GM12801 (cell line): ENCODE data around the gene LYSMD2.

Source experiments
- TF ChIP-seq, protein P1 (sequence below): IDR thresholded peaks from one replicate; pipeline ENCODE4 v1.5.1; 2011; ENCODE audit warnings: control low read depth; ENCODE audit not compliant: insufficient read length; ENCODE audit errors: extremely low read depth

The LYSMD2 gene

GRCh38 chr15:51726302-51727073 is 11.0 kb downstream of the LYSMD2 start:
- TF ChIP-seq, protein P1, sequence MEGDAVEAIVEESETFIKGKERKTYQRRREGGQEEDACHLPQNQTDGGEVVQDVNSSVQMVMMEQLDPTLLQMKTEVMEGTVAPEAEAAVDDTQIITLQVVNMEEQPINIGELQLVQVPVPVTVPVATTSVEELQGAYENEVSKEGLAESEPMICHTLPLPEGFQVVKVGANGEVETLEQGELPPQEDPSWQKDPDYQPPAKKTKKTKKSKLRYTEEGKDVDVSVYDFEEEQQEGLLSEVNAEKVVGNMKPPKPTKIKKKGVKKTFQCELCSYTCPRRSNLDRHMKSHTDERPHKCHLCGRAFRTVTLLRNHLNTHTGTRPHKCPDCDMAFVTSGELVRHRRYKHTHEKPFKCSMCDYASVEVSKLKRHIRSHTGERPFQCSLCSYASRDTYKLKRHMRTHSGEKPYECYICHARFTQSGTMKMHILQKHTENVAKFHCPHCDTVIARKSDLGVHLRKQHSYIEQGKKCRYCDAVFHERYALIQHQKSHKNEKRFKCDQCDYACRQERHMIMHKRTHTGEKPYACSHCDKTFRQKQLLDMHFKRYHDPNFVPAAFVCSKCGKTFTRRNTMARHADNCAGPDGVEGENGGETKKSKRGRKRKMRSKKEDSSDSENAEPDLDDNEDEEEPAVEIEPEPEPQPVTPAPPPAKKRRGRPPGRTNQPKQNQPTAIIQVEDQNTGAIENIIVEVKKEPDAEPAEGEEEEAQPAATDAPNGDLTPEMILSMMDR: no peak

- TF ChIP-seq, protein P1: no peak
Measured at GRCh38 chr15:51724673-51725072, 12.8 kb downstream of the LYSMD2 start.

DNA sequence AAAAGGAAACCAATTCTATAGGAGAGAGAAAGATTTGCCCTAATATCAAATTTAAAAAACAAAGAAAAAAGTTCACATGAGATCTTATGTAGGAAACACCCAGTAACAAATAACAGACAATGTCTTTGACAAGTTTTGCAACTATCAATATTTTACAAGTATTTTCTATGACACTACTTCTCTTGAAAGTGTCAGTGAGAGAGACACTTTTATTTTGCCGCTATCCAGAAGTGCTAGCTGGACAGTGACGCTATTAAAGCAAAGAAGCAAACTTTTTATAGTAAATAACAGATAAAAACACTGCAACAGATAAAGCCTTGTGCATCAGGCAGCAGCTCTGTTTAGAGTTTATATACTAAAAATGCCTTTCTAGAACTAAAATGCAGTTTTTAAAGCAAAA is 13.3 kb downstream of the LYSMD2 start:
- TF ChIP-seq, protein P1: no peak

DNA sequence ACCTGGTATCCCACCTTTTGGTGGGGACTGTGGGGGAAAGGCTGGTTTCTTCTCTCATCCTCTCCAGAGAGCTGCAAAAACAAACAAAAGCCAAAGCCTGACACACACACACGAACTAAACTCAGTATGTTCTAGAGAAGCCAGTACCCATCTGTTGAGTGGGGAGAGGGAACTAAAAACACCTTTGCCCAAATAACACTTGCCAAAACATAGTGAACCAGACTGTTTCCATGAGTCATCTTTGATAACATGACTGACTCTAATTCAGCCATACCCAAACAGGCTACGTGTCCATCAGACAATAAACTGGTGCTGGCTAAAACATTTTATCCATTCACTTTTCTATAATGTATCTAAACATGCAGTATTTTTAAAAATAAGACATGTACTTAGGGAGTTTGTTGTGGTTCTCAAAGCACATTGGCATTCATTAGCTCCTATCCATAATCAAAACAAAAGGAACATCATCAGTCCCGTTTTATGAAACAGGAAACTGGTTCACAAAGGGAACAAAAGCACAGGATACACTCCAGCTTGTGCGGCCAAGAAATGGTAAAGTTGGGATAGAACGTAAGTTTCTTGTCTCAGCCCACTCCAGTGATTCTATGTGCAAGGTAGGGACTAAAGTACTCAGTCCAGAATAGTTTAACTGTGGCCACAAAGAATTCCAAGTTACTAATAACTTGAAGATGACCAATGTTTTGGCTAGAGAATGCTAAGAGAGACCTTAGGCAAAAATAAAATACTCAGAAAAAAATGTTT is 16.1 kb downstream of the LYSMD2 start:
- TF ChIP-seq, protein P1: no peak

DNA sequence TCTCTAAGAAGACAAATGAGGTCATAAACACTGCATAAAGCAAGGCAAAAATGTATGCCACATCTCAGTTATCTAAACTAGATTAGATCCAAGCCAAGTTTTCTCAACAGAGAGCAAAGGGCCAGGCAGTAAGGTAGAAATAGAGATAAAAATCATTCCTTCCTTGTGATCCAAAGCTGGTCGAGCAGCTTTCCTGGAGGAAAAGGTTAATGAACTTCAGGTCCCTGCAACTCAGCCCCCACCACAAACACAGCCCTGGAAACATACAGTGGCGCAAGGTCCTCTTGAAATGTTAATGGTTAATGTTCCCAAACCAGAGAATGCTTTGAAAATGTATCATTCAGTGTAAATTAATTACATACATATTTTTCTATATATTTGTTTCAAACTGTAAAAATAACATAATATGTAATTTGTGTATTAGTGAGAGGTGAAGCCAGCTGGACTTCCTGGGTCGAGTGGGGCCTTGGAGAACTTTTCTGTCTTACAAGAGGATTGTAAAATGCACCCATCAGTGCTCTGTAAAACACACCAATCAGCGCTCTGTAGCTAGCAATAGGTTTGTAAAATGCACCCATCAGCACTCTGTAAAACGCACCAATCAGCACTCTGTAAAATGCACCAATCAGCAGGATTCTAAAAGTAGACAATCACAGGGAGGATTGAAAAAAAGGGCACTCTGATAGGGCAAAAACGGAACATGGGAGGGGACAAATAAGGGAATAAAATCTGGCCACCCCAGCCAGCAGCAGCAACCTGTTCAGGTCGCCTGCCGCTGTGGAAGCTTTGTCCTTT is 17.1 kb downstream of the LYSMD2 start:
- TF ChIP-seq, protein P1: no peak

DNA sequence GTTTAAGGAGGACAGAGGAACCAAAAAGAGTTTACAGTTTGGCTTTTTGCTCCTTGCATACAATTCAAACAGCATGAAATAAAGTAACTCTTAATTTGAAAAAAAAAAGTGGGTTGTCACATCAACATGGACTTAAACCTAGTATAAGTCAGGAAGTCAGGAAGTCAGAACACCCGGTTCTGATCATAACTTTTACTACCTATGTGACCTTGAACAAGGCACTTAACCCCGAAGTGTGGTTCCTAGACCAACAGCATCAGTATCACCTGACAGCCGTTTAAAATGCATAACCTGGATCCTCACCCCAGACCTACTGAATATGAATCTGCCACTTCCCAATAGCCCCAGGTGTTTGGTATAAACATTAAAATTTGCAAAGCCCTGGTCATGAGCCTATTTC is 18.7 kb downstream of the LYSMD2 start:
- TF ChIP-seq, protein P1: no peak

DNA sequence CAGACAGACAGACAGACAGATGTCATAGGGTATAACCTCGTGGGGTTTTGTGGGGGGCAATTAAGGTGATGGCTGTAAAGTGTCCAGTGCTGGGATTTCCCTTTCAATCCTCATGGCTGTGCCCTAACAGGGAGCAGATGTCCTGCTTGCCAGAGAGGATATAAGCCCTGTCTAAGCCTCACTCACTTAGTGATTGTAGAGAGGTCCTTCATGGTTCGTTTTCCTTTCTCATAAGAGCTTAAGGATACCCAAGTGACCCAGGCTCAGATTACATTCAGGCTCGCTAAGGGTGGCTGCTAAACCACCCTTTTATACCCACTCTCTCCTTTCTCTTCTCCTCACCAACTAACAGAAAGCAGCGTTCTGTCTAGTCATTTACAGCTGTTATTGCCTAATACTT is 19.2 kb downstream of the LYSMD2 start:
- TF ChIP-seq, protein P1: no peak
